ENCODE results near the gene ADAMTS16. TPM values are rescaled to one million over a fixed set of nuclear protein-coding genes. Genes with fewer than 3 reads are reported as not detected.

ADAMTS16 gene
- total RNA-seq, 1 experiment from 2014 or later = 0.11 TPM

- Histone ChIP-seq H3K4me1 (no peaks in the 10 kb centered on the region), H3K9me3 (0 out of 2 replicates have a peak, but pooled peaks cover 5% of the 10 kb centered on the region), H3K27me3 (replicated peaks; ENCODE audit: control insufficient read depth, insufficient read depth, low read length) (no peaks in the 10 kb centered on the region), H3K36me3 (ENCODE audit: control insufficient read depth, insufficient read depth, low read length) (no peaks in the 10 kb centered on the region), H3K4me3 (ENCODE audit: low read depth, low read length) (no peak overlapping the region)
- TF ChIP-seq CTCF (IDR thresholded peaks at IDR 0.05; ENCODE audit: insufficient read depth in 1 of 2, low read depth in 1 of 2, low read length in 1 of 2, severe bottlenecking in 1 of 2, unreplicated experiment in 1 of 2) = no peak
- Mint-ChIP-seq H3K36me3 (ENCODE audit: insufficient read depth, unreplicated experiment) (no peaks in the 10 kb centered on the region), H3K27ac (ENCODE audit: unreplicated experiment) (no peak overlapping the region), H3K27me3 (ENCODE audit: insufficient read depth, unreplicated experiment) (no peaks in the 10 kb centered on the region), H3K9me3 (ENCODE audit: unreplicated experiment) (peaks cover 28% of the 10 kb centered on the region), H3K4me1 (ENCODE audit: low read depth, unreplicated experiment) (no peaks in the 10 kb centered on the region), H3K4me3 (ENCODE audit: unreplicated experiment) (no peak overlapping the region)
- intact Hi-C loops (cut with micrococcal nuclease; ENCODE audit: unreplicated experiment) = no loop called here
- ChIA-PET POLR2A (no interaction called here), CTCF (no interaction called here)
- DNase-seq = no peak
- no TSS peak for BruUV-seq (replicated peaks)
Measured at GRCh38 chr5:5155617-5156016, 15.5 kb downstream of the ADAMTS16 start.

- POLR2A ChIA-PET = no interaction called here
- Histone ChIP-seq H3K9me3 (0 out of 2 replicates have a peak, but pooled peaks cover 5% of the 10 kb centered on the region), H3K4me1 (no peaks in the 10 kb centered on the region), H3K36me3 (ENCODE audit: control insufficient read depth, insufficient read depth, low read length) (no peaks in the 10 kb centered on the region), H3K27me3 (replicated peaks; ENCODE audit: control insufficient read depth, insufficient read depth, low read length) (no peaks in the 10 kb centered on the region), H3K4me3 (ENCODE audit: low read depth, low read length) (no peak overlapping the region)
- intact Hi-C loops (cut with micrococcal nuclease; ENCODE audit: unreplicated experiment) = no loop called here
- CTCF ChIA-PET = no interaction called here
- H3K27ac Mint-ChIP-seq (ENCODE audit: unreplicated experiment) = no peak overlapping the region
- H3K27me3 Mint-ChIP-seq (ENCODE audit: insufficient read depth, unreplicated experiment) = no peaks in the 10 kb centered on the region
- no peak overlapping the region for H3K4me3 Mint-ChIP-seq (ENCODE audit: unreplicated experiment)
- BruUV-seq (replicated peaks) = no TSS peak
- no peak for DNase-seq
- H3K4me1 Mint-ChIP-seq (ENCODE audit: low read depth, unreplicated experiment) = no peaks in the 10 kb centered on the region
- no peaks in the 10 kb centered on the region for H3K36me3 Mint-ChIP-seq (ENCODE audit: insufficient read depth, unreplicated experiment)
- TF ChIP-seq CTCF (IDR thresholded peaks at IDR 0.05; ENCODE audit: insufficient read depth in 1 of 2, low read depth in 1 of 2, low read length in 1 of 2, severe bottlenecking in 1 of 2, unreplicated experiment in 1 of 2) = no peak
- peaks cover 18% of the 10 kb centered on the region for H3K9me3 Mint-ChIP-seq (ENCODE audit: unreplicated experiment)
Measured at GRCh38 chr5:5156471-5157082, 16.4 kb downstream of the ADAMTS16 start.

- no peaks in the 10 kb centered on the region for H3K27me3 ChIP-seq (replicated peaks; ENCODE audit: control insufficient read depth, insufficient read depth, low read length)
- TF ChIP-seq CTCF (IDR thresholded peaks at IDR 0.05; ENCODE audit: insufficient read depth in 1 of 2, low read depth in 1 of 2, low read length in 1 of 2, severe bottlenecking in 1 of 2, unreplicated experiment in 1 of 2) = no peak
- no peaks in the 10 kb centered on the region for H3K36me3 Mint-ChIP-seq (ENCODE audit: insufficient read depth, unreplicated experiment)
- no peaks in the 10 kb centered on the region for H3K4me1 Mint-ChIP-seq (ENCODE audit: low read depth, unreplicated experiment)
- H3K9me3 Mint-ChIP-seq (ENCODE audit: unreplicated experiment) = peaks cover 12% of the 10 kb centered on the region
- no peaks in the 10 kb centered on the region for H3K36me3 ChIP-seq (ENCODE audit: control insufficient read depth, insufficient read depth, low read length)
- no TSS peak for BruUV-seq (replicated peaks)
- H3K27me3 Mint-ChIP-seq (ENCODE audit: insufficient read depth, unreplicated experiment) = no peaks in the 10 kb centered on the region
- intact Hi-C loops (cut with micrococcal nuclease; ENCODE audit: unreplicated experiment) = no loop called here
- ChIA-PET POLR2A (no interaction called here), CTCF (no interaction called here)
- no peak overlapping the region for H3K4me3 Mint-ChIP-seq (ENCODE audit: unreplicated experiment)
- no peak overlapping the region for H3K27ac Mint-ChIP-seq (ENCODE audit: unreplicated experiment)
- no peak overlapping the region for H3K4me3 ChIP-seq (ENCODE audit: low read depth, low read length)
- H3K4me1 ChIP-seq = no peaks in the 10 kb centered on the region
- DNase-seq = no peak
- H3K9me3 ChIP-seq = 0 out of 2 replicates have a peak, but pooled peaks cover 5% of the 10 kb centered on the region
Measured at GRCh38 chr5:5158472-5158895, 18.4 kb downstream of the ADAMTS16 start.

All from Caco-2 (cell line).